Measurements from ENCODE around the gene CFAP20. TPM values are rescaled to one million over a fixed set of nuclear protein-coding genes. Genes with fewer than 3 reads are reported as not detected.

Gene CFAP20
- total RNA-seq, 1 experiment from 2014 or later = 58.3 TPM

- no peaks in the 10 kb centered on the region for H3F3A ChIP-seq (ENCODE audit: low read length, unreplicated experiment)
- POLR2A ChIA-PET (ENCODE audit: unreplicated experiment) = no interaction called here
- no peak for TF ChIP-seq CTCF (conservative IDR thresholded peaks at IDR 0.05; ENCODE audit: low read depth, low read length)
- TF ChIP-seq EZH2 (IDR thresholded peaks at IDR 0.05; ENCODE audit: low read length, unreplicated experiment) = no peak
- no peak for TF ChIP-seq EZH2phosphoT487 (IDR thresholded peaks at IDR 0.05; ENCODE audit: borderline replicate concordance, low read length)
- no peak overlapping the region for H3K9ac ChIP-seq (ENCODE audit: low read length)
- H3K36me3 ChIP-seq (ENCODE audit: low read depth, low read length) = no peaks in the 10 kb centered on the region
- H3K27me3 ChIP-seq (ENCODE audit: low read length) = no peaks in the 10 kb centered on the region
- no TSS peak for BruUV-seq (replicated peaks)
- H3K4me3 ChIP-seq (ENCODE audit: low read length) = no peak overlapping the region
- H3K4me2 ChIP-seq (ENCODE audit: low read length) = no peak overlapping the region
- no peak overlapping the region for H2AFZ ChIP-seq (ENCODE audit: low read length)
- no peaks in the 10 kb centered on the region for H4K20me1 ChIP-seq (ENCODE audit: low read length)
- no peaks in the 10 kb centered on the region for H3K9me2 ChIP-seq (replicated peaks; ENCODE audit: low read length)
- no peak overlapping the region for H3K27ac ChIP-seq (ENCODE audit: low read length)
- no peaks in the 10 kb centered on the region for H3K9me3 ChIP-seq (ENCODE audit: low read length)
- no peaks in the 10 kb centered on the region for H3K79me2 ChIP-seq (ENCODE audit: low read length)
- intact Hi-C loops (cut with micrococcal nuclease) = no loop called here
- CTCF ChIA-PET = no interaction called here
- no peaks in the 10 kb centered on the region for H3K4me1 ChIP-seq (ENCODE audit: insufficient read depth, low read length)
- no peak for ATAC-seq
- DNase-seq = no peak
Measured at GRCh38 chr16:58109330-58109729, 19.9 kb downstream of the CFAP20 start.

GRCh38 chr16:58107709-58108108 is 21.5 kb downstream of the CFAP20 start:
- ATAC-seq = no peak
- H3K9me3 ChIP-seq (ENCODE audit: low read length) = no peaks in the 10 kb centered on the region
- no peak overlapping the region for H2AFZ ChIP-seq (ENCODE audit: low read length)
- no peak overlapping the region for H3K4me3 ChIP-seq (ENCODE audit: low read length)
- H3K4me2 ChIP-seq (ENCODE audit: low read length) = no peak overlapping the region
- no peak overlapping the region for H3K9ac ChIP-seq (ENCODE audit: low read length)
- TF ChIP-seq EZH2phosphoT487 (IDR thresholded peaks at IDR 0.05; ENCODE audit: borderline replicate concordance, low read length) (no peak), CTCF (conservative IDR thresholded peaks at IDR 0.05; ENCODE audit: low read depth, low read length) (no peak), EZH2 (IDR thresholded peaks at IDR 0.05; ENCODE audit: low read length, unreplicated experiment) (no peak)
- no peak overlapping the region for H3K27ac ChIP-seq (ENCODE audit: low read length)
- CTCF ChIA-PET = no interaction called here
- DNase-seq = no peak
- H3F3A ChIP-seq (ENCODE audit: low read length, unreplicated experiment) = no peaks in the 10 kb centered on the region
- H3K36me3 ChIP-seq (ENCODE audit: low read depth, low read length) = no peaks in the 10 kb centered on the region
- no peaks in the 10 kb centered on the region for H3K4me1 ChIP-seq (ENCODE audit: insufficient read depth, low read length)
- H3K9me2 ChIP-seq (replicated peaks; ENCODE audit: low read length) = no peaks in the 10 kb centered on the region
- no peaks in the 10 kb centered on the region for H4K20me1 ChIP-seq (ENCODE audit: low read length)
- POLR2A ChIA-PET (ENCODE audit: unreplicated experiment) = no interaction called here
- BruUV-seq (replicated peaks) = no TSS peak
- intact Hi-C loops (cut with micrococcal nuclease) = no loop called here
- no peaks in the 10 kb centered on the region for H3K79me2 ChIP-seq (ENCODE audit: low read length)
- no peaks in the 10 kb centered on the region for H3K27me3 ChIP-seq (ENCODE audit: low read length)

- no peak overlapping the region for H3K4me3 ChIP-seq (ENCODE audit: low read length)
- H4K20me1 ChIP-seq (ENCODE audit: low read length) = no peaks in the 10 kb centered on the region
- BruUV-seq (replicated peaks) = no TSS peak
- no peaks in the 10 kb centered on the region for H3K36me3 ChIP-seq (ENCODE audit: low read depth, low read length)
- H3K27me3 ChIP-seq (ENCODE audit: low read length) = no peaks in the 10 kb centered on the region
- H3K4me2 ChIP-seq (ENCODE audit: low read length) = no peak overlapping the region
- ChIA-PET POLR2A (ENCODE audit: unreplicated experiment) (no interaction called here), CTCF (no interaction called here)
- no peaks in the 10 kb centered on the region for H3K9me2 ChIP-seq (replicated peaks; ENCODE audit: low read length)
- TF ChIP-seq CTCF (conservative IDR thresholded peaks at IDR 0.05; ENCODE audit: low read depth, low read length) = no peak
- TF ChIP-seq EZH2 (IDR thresholded peaks at IDR 0.05; ENCODE audit: low read length, unreplicated experiment) = no peak
- TF ChIP-seq EZH2phosphoT487 (IDR thresholded peaks at IDR 0.05; ENCODE audit: borderline replicate concordance, low read length) = no peak
- no peaks in the 10 kb centered on the region for H3K79me2 ChIP-seq (ENCODE audit: low read length)
- H2AFZ ChIP-seq (ENCODE audit: low read length) = no peak overlapping the region
- intact Hi-C loops (cut with micrococcal nuclease) = no loop called here
- DNase-seq (no peak), ATAC-seq (no peak)
- no peaks in the 10 kb centered on the region for H3K9me3 ChIP-seq (ENCODE audit: low read length)
- H3F3A ChIP-seq (ENCODE audit: low read length, unreplicated experiment) = no peaks in the 10 kb centered on the region
- H3K27ac ChIP-seq (ENCODE audit: low read length) = no peak overlapping the region
- no peak overlapping the region for H3K9ac ChIP-seq (ENCODE audit: low read length)
- H3K4me1 ChIP-seq (ENCODE audit: insufficient read depth, low read length) = no peaks in the 10 kb centered on the region
Measured at GRCh38 chr16:58107228-58107627, 22.0 kb downstream of the CFAP20 start.
